GM12878 (cell line): Measurements from ENCODE around the gene DDX10. TPM values are rescaled to one million over a fixed set of nuclear protein-coding genes. Genes with fewer than 3 reads are reported as not detected.

Experiments used
- ATAC-seq: fragments of 200-7000 bp; cut with Tn5 transposase; 3 replicates; pipeline ENCODE4 v1.9.1; 2020; ENCODE audit warnings: mild to moderate bottlenecking, moderate library complexity
- BruUV-seq: library from RNA; stranded (reverse); fragments of 400-500 nt; replicated peaks from 2 replicates; lab custom pipeline; 2021; lab: Mats Ljungman, UMichigan
- CTCF ChIA-PET: fragments of 300-600 bp; sonication (Branson Sonifier 250); formaldehyde crosslinking; extraction: SDS; loops from one replicate; lab custom pipeline; 2021; ENCODE audit warnings: inconsistent platforms; lab: Yijun Ruan, JAX
- POLR2A ChIA-PET: fragments of 350-600 bp; formaldehyde crosslinking; extraction: SDS; loops from one replicate; lab custom pipeline; 2021; ENCODE audit warnings: inconsistent platforms; lab: Charles Lee
- RAD21 ChIA-PET: fragments of 300-600 bp; sonication (Branson Sonifier 250); formaldehyde crosslinking; loops from one replicate; lab custom pipeline; 2023; ENCODE audit warnings: antibody characterized with exemption; ENCODE audit not compliant: unreplicated experiment; lab: Charles Lee
- SMC1A ChIA-PET: fragments of 300-600 bp; sonication (Branson Sonifier 250); formaldehyde crosslinking; loops from one replicate; lab custom pipeline; 2023; ENCODE audit not compliant: unreplicated experiment, uncharacterized antibody; lab: Charles Lee
- DNase-seq: peaks from one replicate; pipeline ENCODE4 v3.0.0-alpha.2; 2011; ENCODE audit warnings: low read depth, low spot score
- FAIRE-seq: peaks from 3 replicates; lab custom pipeline; 2011; peaks lifted over from hg19 to GRCh38; lab: Jason Lieb, UNC
- H2AFZ ChIP-seq: 2 replicates; pipeline ENCODE4 v1.6.0; 2011; ENCODE audit warnings: low read depth, low read length, control low read depth; ENCODE audit not compliant: control insufficient read depth
- H3K27ac ChIP-seq: 2 replicates; pipeline ENCODE4 v1.5.1; 2011; ENCODE audit warnings: control low read depth; ENCODE audit not compliant: control insufficient read depth, insufficient read depth
- H3K27me3 ChIP-seq, 2 experiments: replicated peaks in 1 of 2; 2 replicates each; pipeline versions ENCODE4 v1.6.0 to v1.6.1; 2011; ENCODE audit warnings: low read length in 1 of 2; ENCODE audit not compliant: control insufficient read depth in 2 of 2, insufficient read depth in 2 of 2
- H3K36me3 ChIP-seq, 2 experiments: 2 replicates each; pipeline ENCODE4 v1.5.1; 2011; ENCODE audit warnings: low read length in 1 of 2; ENCODE audit not compliant: control insufficient read depth in 2 of 2, insufficient read depth in 2 of 2
- H3K4me1 ChIP-seq: 2 replicates; pipeline ENCODE4 v1.6.1; 2011; ENCODE audit warnings: mild to moderate bottlenecking, low read length, moderate library complexity, mixed read lengths; ENCODE audit not compliant: control insufficient read depth, insufficient read depth
- H3K4me2 ChIP-seq: 2 replicates; pipeline ENCODE4 v1.6.0; 2011; ENCODE audit warnings: control low read depth; ENCODE audit not compliant: control insufficient read depth, insufficient read depth
- H3K4me3 ChIP-seq: fragments of 200-600 bp; sonication (generic); 2 replicates; pipeline ENCODE4 v1.5.1; 2016
- H3K79me2 ChIP-seq: 2 replicates; pipeline ENCODE4 v1.6.0; 2011; ENCODE audit warnings: low read length; ENCODE audit not compliant: control insufficient read depth, insufficient read depth
- H3K9ac ChIP-seq: 2 replicates; pipeline ENCODE4 v1.8.0; 2011; ENCODE audit warnings: low read length, control low read depth, mixed read lengths; ENCODE audit not compliant: control insufficient read depth, insufficient read depth
- H3K9me3 ChIP-seq: replicated peaks from 3 replicates; pipeline ENCODE4 v1.5.1; 2011; ENCODE audit warnings: mild to moderate bottlenecking, low read length; ENCODE audit not compliant: control insufficient read depth, insufficient read depth
- H4K20me1 ChIP-seq: 2 replicates; pipeline ENCODE4 v1.6.0; 2011; ENCODE audit not compliant: control insufficient read depth, insufficient read depth
- CBX5 ChIP-seq: sonication (generic); IDR thresholded peaks from 2 replicates; pipeline ENCODE4 v1.6.1; 2016; ENCODE audit warnings: low read depth, moderate library complexity, mild to moderate bottlenecking, inconsistent platforms
- CHD2 ChIP-seq: IDR thresholded peaks from 2 replicates; pipeline ENCODE4 v1.6.1; 2011; ENCODE audit warnings: low read depth, low read length, improper control_type of control experiment, borderline replicate concordance
- ETV6 ChIP-seq, 2 experiments: fragments of 450-650 bp in 1 of 2; IDR thresholded peaks in 1 of 2; conservative IDR thresholded peaks in 1 of 2; 2 replicates each; pipeline ENCODE4 v1.6.1; 2014; ENCODE audit warnings: antibody characterized with exemption in 1 of 2, borderline replicate concordance in 1 of 2, low read depth in 1 of 2, mild to moderate bottlenecking in 1 of 2, moderate library complexity in 1 of 2
- GATAD2B ChIP-seq: fragments of 450-650 bp; conservative IDR thresholded peaks from 2 replicates; pipeline ENCODE4 v1.6.1; 2017; ENCODE audit warnings: low read depth, mild to moderate bottlenecking, moderate library complexity
- KLF5 ChIP-seq: fragments of 450-650 bp; IDR thresholded peaks from 2 replicates; pipeline ENCODE4 v1.6.1; 2014; ENCODE audit warnings: mild to moderate bottlenecking; ENCODE audit not compliant: partially characterized antibody
- MTA2 ChIP-seq: fragments of 450-650 bp; IDR thresholded peaks from 2 replicates; pipeline ENCODE4 v1.6.1; 2016; ENCODE audit warnings: low read depth, mild to moderate bottlenecking, moderate library complexity
- PAX5 ChIP-seq: IDR thresholded peaks from 2 replicates; pipeline ENCODE4 v1.6.1; 2011; ENCODE audit warnings: low read depth, low read length, borderline replicate concordance
- RAD21 ChIP-seq: IDR thresholded peaks from 2 replicates; pipeline ENCODE4 v1.6.1; 2011; ENCODE audit warnings: mild to moderate bottlenecking, low read depth, low read length, moderate library complexity; ENCODE audit not compliant: insufficient read depth
- RB1 ChIP-seq: fragments of 450-650 bp; formaldehyde crosslinking; IDR thresholded peaks from 2 replicates; pipeline ENCODE4 v1.6.1; 2017; ENCODE audit warnings: mild to moderate bottlenecking, borderline replicate concordance
- RBBP5 ChIP-seq: fragments of 200-600 bp; sonication (generic); conservative IDR thresholded peaks from 2 replicates; pipeline ENCODE4 v1.6.1; 2016
- SKIL ChIP-seq: fragments of 450-650 bp; IDR thresholded peaks from 2 replicates; pipeline ENCODE4 v1.6.1; 2017; ENCODE audit warnings: mild to moderate bottlenecking, low read depth, inconsistent platforms; ENCODE audit not compliant: poor library complexity, severe bottlenecking
- SREBF2 ChIP-seq: IDR thresholded peaks from 2 replicates; pipeline ENCODE4 v1.6.1; 2012; ENCODE audit warnings: mild to moderate bottlenecking, low read length
- TCF3 ChIP-seq: IDR thresholded peaks from 2 replicates; pipeline ENCODE4 v1.6.1; 2012; ENCODE audit warnings: low read depth, mild to moderate bottlenecking, low read length, borderline replicate concordance; ENCODE audit not compliant: insufficient read depth
- ZNF217 ChIP-seq: fragments of 450-650 bp; IDR thresholded peaks from 2 replicates; pipeline ENCODE4 v1.6.1; 2017; ENCODE audit warnings: antibody characterized with exemption, mild to moderate bottlenecking
- WGBS: methylation state at CpG from one replicate; pipeline ENCODE4 v1.1.6; 2016; ENCODE audit warnings: low lambda C conversion rate; ENCODE audit not compliant: insufficient replicate concordance, insufficient coverage; ENCODE audit errors: missing lambda C conversion rate; 5-methylcytosine and 5-hydroxymethylcytosine counted together
- in situ Hi-C: fragments of 300-500 bp; cut with MboI; formaldehyde crosslinking; loops from 9 replicates; pipeline ENCODE4 v1.14.3; 2018; ENCODE audit warnings: mixed read lengths
- intact Hi-C: fragments of 100-400 bp; cut with micrococcal nuclease; formaldehyde crosslinking; loops from one replicate; pipeline ENCODE4 v1.14.2; 2022; ENCODE audit not compliant: unreplicated experiment
- polyA plus RNA-seq, 11 experiments: library from polyadenylated mRNA; depleted of rRNA in 4 of 11; unstranded in 6 of 11; stranded (reverse) in 5 of 11; fragments of >200 nt; fragmentation: Nextera tagmentation in 4 of 11; fragmentation: Illumina TruSeq in 1 of 11; extraction: Ambion mirVana in 4 of 11; extraction: Trizol in 1 of 11; gene quantifications; 1 replicate in 1 of 11; 2 replicates in 10 of 11; pipeline versions ENCODE4 v1.2.1 to v1.2.3, GENCODE V29; 2011 to 2016; ENCODE audit warnings: inconsistent platforms in 2 of 11, missing spikeins in 2 of 11, low read depth in 1 of 11
- total RNA-seq, 4 experiments: library from RNA; depleted of rRNA in 3 of 4; stranded (reverse); fragments of >200 nt in 3 of 4; fragmentation: Illumina TruSeq in 1 of 4; extraction: Trizol in 1 of 4; gene quantifications; 2 replicates each; pipeline versions ENCODE4 v1.2.1 to v1.2.3, GENCODE V29; 2013 to 2021
- TF ChIP-seq, protein P1 (sequence below): IDR thresholded peaks from 2 replicates; pipeline ENCODE4 v1.6.1; 2011; ENCODE audit warnings: low read depth, low read length, improper control_type of control experiment, borderline replicate concordance
- TF ChIP-seq, protein P2 (sequence below): IDR thresholded peaks from 2 replicates; pipeline ENCODE4 v1.6.1; 2012; ENCODE audit warnings: improper control_type of control experiment, low read depth, low read length; ENCODE audit not compliant: insufficient replicate concordance

Gene DDX10
- total and polyA plus RNA-seq, 10 of the 15 experiments (the other 5 are each of a cell fraction or from before 2014, with no cell fraction given), result 20.9 to 51.5 (median 31.9) TPM

GRCh38 chr11:108970221-108970991 is 305.5 kb downstream of the DDX10 start:
- H3K4me2 ChIP-seq, result no peak overlapping the region
- no TSS peak for BruUV-seq
- no peak overlapping the region for H2AFZ ChIP-seq
- H3K79me2 ChIP-seq, result no peaks in the 10 kb centered on the region
- no peak overlapping the region for H3K9ac ChIP-seq
- H3K9me3 ChIP-seq, result no peaks in the 10 kb centered on the region
- no peaks in the 10 kb centered on the region for H4K20me1 ChIP-seq
- H3K27ac ChIP-seq, result no peak overlapping the region
- H3K4me1 ChIP-seq, result no peaks in the 10 kb centered on the region
- intact Hi-C loops, result no loop called here
- no peaks in the 10 kb centered on the region; a peak in 2 of 4 replicates for H3K27me3 ChIP-seq
- ChIA-PET POLR2A (no interaction called here), SMC1A (interaction anchor here (0.9 to 1.1 kb wide), 2 partner anchors 12 to 273 kb away, joined by 3 read pairs; no protein-coding TSS in a partner anchor), CTCF (no interaction called here), RAD21 (no interaction called here)
- in situ Hi-C loops, result no loop called here
- WGBS, result 54% methylated on average over 6 of the region's 6 CpGs
- no peaks in the 10 kb centered on the region for H3K36me3 ChIP-seq
- no peak for FAIRE-seq
- no peak for ATAC-seq
- no peak for DNase-seq
- H3K4me3 ChIP-seq, result no peak overlapping the region
- TF ChIP-seq CBX5 (no peak), RAD21 (no peak), ETV6 (conservative IDR thresholded peaks at IDR 0.05 in 1 of 2, IDR thresholded peaks at IDR 0.05 in 1 of 2; ENCODE audit: borderline replicate concordance in 1 of 2, low read depth in 1 of 2) (no peak), MTA2 (no peak), PAX5 (no peak), CHD2 (no peak), SKIL (no peak), RBBP5 (no peak), GATAD2B (no peak), ZNF217 (no peak), KLF5 (no peak), TCF3 (no peak), SREBF2 (no peak), RB1 (no peak)
- TF ChIP-seq, protein P1, sequence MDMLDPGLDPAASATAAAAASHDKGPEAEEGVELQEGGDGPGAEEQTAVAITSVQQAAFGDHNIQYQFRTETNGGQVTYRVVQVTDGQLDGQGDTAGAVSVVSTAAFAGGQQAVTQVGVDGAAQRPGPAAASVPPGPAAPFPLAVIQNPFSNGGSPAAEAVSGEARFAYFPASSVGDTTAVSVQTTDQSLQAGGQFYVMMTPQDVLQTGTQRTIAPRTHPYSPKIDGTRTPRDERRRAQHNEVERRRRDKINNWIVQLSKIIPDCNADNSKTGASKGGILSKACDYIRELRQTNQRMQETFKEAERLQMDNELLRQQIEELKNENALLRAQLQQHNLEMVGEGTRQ, result no peak
- TF ChIP-seq, protein P2, sequence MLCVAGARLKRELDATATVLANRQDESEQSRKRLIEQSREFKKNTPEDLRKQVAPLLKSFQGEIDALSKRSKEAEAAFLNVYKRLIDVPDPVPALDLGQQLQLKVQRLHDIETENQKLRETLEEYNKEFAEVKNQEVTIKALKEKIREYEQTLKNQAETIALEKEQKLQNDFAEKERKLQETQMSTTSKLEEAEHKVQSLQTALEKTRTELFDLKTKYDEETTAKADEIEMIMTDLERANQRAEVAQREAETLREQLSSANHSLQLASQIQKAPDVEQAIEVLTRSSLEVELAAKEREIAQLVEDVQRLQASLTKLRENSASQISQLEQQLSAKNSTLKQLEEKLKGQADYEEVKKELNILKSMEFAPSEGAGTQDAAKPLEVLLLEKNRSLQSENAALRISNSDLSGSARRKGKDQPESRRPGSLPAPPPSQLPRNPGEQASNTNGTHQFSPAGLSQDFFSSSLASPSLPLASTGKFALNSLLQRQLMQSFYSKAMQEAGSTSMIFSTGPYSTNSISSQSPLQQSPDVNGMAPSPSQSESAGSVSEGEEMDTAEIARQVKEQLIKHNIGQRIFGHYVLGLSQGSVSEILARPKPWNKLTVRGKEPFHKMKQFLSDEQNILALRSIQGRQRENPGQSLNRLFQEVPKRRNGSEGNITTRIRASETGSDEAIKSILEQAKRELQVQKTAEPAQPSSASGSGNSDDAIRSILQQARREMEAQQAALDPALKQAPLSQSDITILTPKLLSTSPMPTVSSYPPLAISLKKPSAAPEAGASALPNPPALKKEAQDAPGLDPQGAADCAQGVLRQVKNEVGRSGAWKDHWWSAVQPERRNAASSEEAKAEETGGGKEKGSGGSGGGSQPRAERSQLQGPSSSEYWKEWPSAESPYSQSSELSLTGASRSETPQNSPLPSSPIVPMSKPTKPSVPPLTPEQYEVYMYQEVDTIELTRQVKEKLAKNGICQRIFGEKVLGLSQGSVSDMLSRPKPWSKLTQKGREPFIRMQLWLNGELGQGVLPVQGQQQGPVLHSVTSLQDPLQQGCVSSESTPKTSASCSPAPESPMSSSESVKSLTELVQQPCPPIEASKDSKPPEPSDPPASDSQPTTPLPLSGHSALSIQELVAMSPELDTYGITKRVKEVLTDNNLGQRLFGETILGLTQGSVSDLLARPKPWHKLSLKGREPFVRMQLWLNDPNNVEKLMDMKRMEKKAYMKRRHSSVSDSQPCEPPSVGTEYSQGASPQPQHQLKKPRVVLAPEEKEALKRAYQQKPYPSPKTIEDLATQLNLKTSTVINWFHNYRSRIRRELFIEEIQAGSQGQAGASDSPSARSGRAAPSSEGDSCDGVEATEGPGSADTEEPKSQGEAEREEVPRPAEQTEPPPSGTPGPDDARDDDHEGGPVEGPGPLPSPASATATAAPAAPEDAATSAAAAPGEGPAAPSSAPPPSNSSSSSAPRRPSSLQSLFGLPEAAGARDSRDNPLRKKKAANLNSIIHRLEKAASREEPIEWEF, result no peak
